ENCODE data around the gene SSBP3. TPM values are rescaled to one million over a fixed set of nuclear protein-coding genes. Genes with fewer than 3 reads are reported as not detected.

SSBP3 gene
- total and polyA plus RNA-seq, 4 donors = 7.7 to 24.7 (median 17.3) TPM

- peaks cover 14 to 71% (median 52%) of the 10 kb centered on the region in 4 donors for H3K4me1 ChIP-seq (ENCODE audit: control insufficient read depth in 4 of 4, insufficient read depth in 4 of 4, low read length in 3 of 4)
- H3K9ac ChIP-seq (ENCODE audit: low read depth in 1 of 2, low read length in 2 of 2) = peak overlapping the region; percentile 74 to 82
- no peak for DNase-seq (ENCODE audit: low spot score)
Measured at GRCh38 chr1:54273092-54273794, 133.0 kb downstream of the SSBP3 start.

More at GRCh38 chr1:54273092-54273794, 133.0 kb downstream of the SSBP3 start:
- WGBS = 29% methylated on average over 22 of the region's 22 CpGs
- TF ChIP-seq ZBTB33 (IDR thresholded peaks at IDR 0.05) (peak; percentile 93), CTCF (IDR thresholded peaks at IDR 0.05; ENCODE audit: low read depth, low read length, missing input control) (peak; percentile 35), FOXA1 (IDR thresholded peaks at IDR 0.05) (no peak), REST (IDR thresholded peaks at IDR 0.05) (peak; percentile 93), RAD21 (IDR thresholded peaks at IDR 0.05) (peak; percentile 63 to 69), SP1 (IDR thresholded peaks at IDR 0.05) (peak; percentile 90), YY1 (IDR thresholded peaks at IDR 0.05) (peak; percentile 75), MAX (IDR thresholded peaks at IDR 0.05) (peak; percentile 98), JUND (IDR thresholded peaks at IDR 0.05) (peak; percentile 83 to 92), HNF4A (conservative IDR thresholded peaks at IDR 0.05) (peak; percentile 70 to 76), EGR1 (IDR thresholded peaks at IDR 0.05; ENCODE audit: low read depth in 2 of 2) (peak in 1 of 2 donors; percentile 64), GABPA (IDR thresholded peaks at IDR 0.05 in 1 of 2, conservative IDR thresholded peaks at IDR 0.05 in 1 of 2) (no peak), TAF1 (conservative IDR thresholded peaks at IDR 0.05) (no peak), ATF3 (IDR thresholded peaks at IDR 0.05) (no peak), RXRA (IDR thresholded peaks at IDR 0.05) (peak; percentile 91 to 95), NR2F2 (IDR thresholded peaks at IDR 0.05) (peak; percentile 76), FOXA2 (IDR thresholded peaks at IDR 0.05) (no peak), HNF4G (IDR thresholded peaks at IDR 0.05) (peak; percentile 31)
- Histone ChIP-seq H3K36me3 (ENCODE audit: control insufficient read depth in 4 of 4, insufficient read depth in 3 of 4, low read depth in 1 of 4, low read length in 3 of 4) (no peaks in the 10 kb centered on the region), H3K4me3 (ENCODE audit: low read depth in 1 of 3, low read length in 3 of 3) (no peak overlapping the region), H3K27ac (ENCODE audit: low read depth in 1 of 2, low read length in 2 of 2) (peak overlapping the region; percentile 94 to 97), H3K27me3 (ENCODE audit: control insufficient read depth in 4 of 4, insufficient read depth in 4 of 4, low read length in 3 of 4) (no peaks in the 10 kb centered on the region), H3K9me3 (ENCODE audit: control insufficient read depth in 4 of 4, low read length in 3 of 4) (no peaks in the 10 kb centered on the region)

Data from liver (tissue), 9 donors.